Stomach (tissue), 9 donors: ENCODE measurements around the gene PRR5. TPM values are rescaled to one million over a fixed set of nuclear protein-coding genes. Genes with fewer than 3 reads are reported as not detected.

Source experiments
- DNase-seq, 2 donors: peaks; one replicate each; pipeline versions ENCODE4 v3.0.0 to v3.0.0-alpha.2; 2013 to 2019
- H3K27ac ChIP-seq, 5 donors: fragments of 200-600 bp in 4 of 5; sonication (generic) in 4 of 5; one replicate each; pipeline ENCODE4 v1.5.1; 2013 to 2019; ENCODE audit warnings: mild to moderate bottlenecking in 1 of 5, moderate library complexity in 1 of 5
- H3K27me3 ChIP-seq, 3 donors: fragments of 200-600 bp; sonication (generic); one replicate each; pipeline ENCODE4 v1.5.1; 2017 to 2019; ENCODE audit warnings: mixed run types in 1 of 3
- H3K36me3 ChIP-seq, 4 donors: fragments of 200-600 bp; sonication (generic); 1 replicate in 3 of 4; 2 replicates in 1 of 4; pipeline ENCODE4 v1.5.1; 2016 to 2019
- H3K4me1 ChIP-seq, 4 donors: fragments of 200-600 bp; sonication (generic); one replicate each; pipeline ENCODE4 v1.5.1; 2016 to 2019
- H3K4me3 ChIP-seq, 4 donors: fragments of 200-600 bp; sonication (generic) in 3 of 4; one replicate each; pipeline ENCODE4 v1.5.1; 2016 to 2019; ENCODE audit warnings: mild to moderate bottlenecking in 1 of 4
- H3K9me3 ChIP-seq, 4 donors: fragments of 200-600 bp; sonication (generic); one replicate each; pipeline ENCODE4 v1.5.1; 2016 to 2019
- EP300 ChIP-seq: sonication (generic); formaldehyde crosslinking; IDR thresholded peaks from one replicate; pipeline ENCODE4 v1.6.1; 2017; ENCODE audit warnings: antibody characterized with exemption
- POLR2A ChIP-seq, 4 donors: fragments of 450-650 bp; IDR thresholded peaks; one replicate each; pipeline ENCODE4 v1.6.1; 2016; ENCODE audit warnings: antibody characterized with exemption in 4 of 4, control low read depth in 2 of 4, mild to moderate bottlenecking in 1 of 4, moderate library complexity in 1 of 4
- POLR2AphosphoS5 ChIP-seq, 3 donors: sonication (generic); formaldehyde crosslinking; IDR thresholded peaks; one replicate each; pipeline ENCODE4 v1.6.1; 2016; ENCODE audit warnings: antibody characterized with exemption in 3 of 3
- WGBS, 5 donors: extraction: QIAGEN DNeasy Blood & Tissue Kit in 3 of 5; methylation state at CpG; one replicate each; pipeline versions ENCODE4 v1.1.5 to v1.1.7; 2013 to 2018; 5-methylcytosine and 5-hydroxymethylcytosine counted together
- intact Hi-C: fragments of 100-400 bp; cut with DNase I; formaldehyde crosslinking; loops from one replicate; pipeline ENCODE4 v1.15.1; 2023; ENCODE audit warnings: low total_unique reads
- polyA plus RNA-seq, 3 donors: library from polyadenylated mRNA; stranded (reverse); fragments of 200-250 nt; gene quantifications; one replicate each; pipeline ENCODE4 v1.2.3, GENCODE V29; 2013
- total RNA-seq, 5 donors: library from RNA; depleted of rRNA; stranded (reverse); fragments of >200 nt; gene quantifications; one replicate each; pipeline versions ENCODE4 v1.1.0 to v1.2.3, GENCODE V29; 2014 to 2016
- TF ChIP-seq, protein P1 (sequence below), 7 experiments: fragments of 450-650 bp in 4 of 7; fragments of 200-600 bp in 3 of 7; sonication (generic) in 3 of 7; IDR thresholded peaks; one replicate each; pipeline ENCODE4 v1.5.1; 2016 to 2019; ENCODE audit warnings: antibody characterized with exemption in 7 of 7, control low read depth in 2 of 7, mild to moderate bottlenecking in 1 of 7
- donor health status: healthy with polysubstance abuse.
- donor health status: Bipolar disorder and iron deficiency.
- donor health status: healthy.

PRR5 gene
- total and polyA plus RNA-seq, 8 donors: 8.3 to 36.5 (median 17.9) TPM; not detected in 1

DNA sequence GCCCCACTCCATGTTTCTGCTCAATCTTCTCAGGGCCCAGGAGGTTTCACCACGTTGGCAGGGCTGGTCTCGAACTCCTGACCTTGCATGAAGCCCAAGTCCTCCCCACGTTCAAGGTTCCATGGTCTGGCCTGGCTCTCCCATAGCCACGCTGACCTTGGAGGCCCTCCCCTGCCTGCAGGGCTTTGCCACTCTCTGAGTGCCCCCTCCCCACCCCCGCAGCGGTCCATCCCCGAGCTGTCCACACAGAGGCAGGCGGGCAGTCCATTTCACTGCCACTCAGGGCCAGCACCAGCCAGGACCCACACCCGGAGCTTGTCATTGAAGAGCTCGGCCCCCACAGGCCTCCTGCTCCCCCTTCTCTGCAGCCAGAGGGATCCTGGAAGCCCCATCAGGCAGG lies 81.1 kb downstream of the PRR5 start:
- TF ChIP-seq POLR2A (IDR thresholded peaks at IDR 0.05) (no peak), EP300 (no peak), POLR2AphosphoS5 (IDR thresholded peaks at IDR 0.05) (no peak)
- TF ChIP-seq, protein P1, sequence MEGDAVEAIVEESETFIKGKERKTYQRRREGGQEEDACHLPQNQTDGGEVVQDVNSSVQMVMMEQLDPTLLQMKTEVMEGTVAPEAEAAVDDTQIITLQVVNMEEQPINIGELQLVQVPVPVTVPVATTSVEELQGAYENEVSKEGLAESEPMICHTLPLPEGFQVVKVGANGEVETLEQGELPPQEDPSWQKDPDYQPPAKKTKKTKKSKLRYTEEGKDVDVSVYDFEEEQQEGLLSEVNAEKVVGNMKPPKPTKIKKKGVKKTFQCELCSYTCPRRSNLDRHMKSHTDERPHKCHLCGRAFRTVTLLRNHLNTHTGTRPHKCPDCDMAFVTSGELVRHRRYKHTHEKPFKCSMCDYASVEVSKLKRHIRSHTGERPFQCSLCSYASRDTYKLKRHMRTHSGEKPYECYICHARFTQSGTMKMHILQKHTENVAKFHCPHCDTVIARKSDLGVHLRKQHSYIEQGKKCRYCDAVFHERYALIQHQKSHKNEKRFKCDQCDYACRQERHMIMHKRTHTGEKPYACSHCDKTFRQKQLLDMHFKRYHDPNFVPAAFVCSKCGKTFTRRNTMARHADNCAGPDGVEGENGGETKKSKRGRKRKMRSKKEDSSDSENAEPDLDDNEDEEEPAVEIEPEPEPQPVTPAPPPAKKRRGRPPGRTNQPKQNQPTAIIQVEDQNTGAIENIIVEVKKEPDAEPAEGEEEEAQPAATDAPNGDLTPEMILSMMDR (IDR thresholded peaks at IDR 0.05): no peak
- peaks cover 0 to 8% (median 0%) of the 10 kb centered on the region in 4 donors for H3K36me3 ChIP-seq
- H3K4me3 ChIP-seq: no peak overlapping the region
- intact Hi-C loops: no loop called here
- H3K4me1 ChIP-seq: peaks cover 0 to 7% (median 0%) of the 10 kb centered on the region in 4 donors
- H3K27ac ChIP-seq: no peak overlapping the region
- WGBS, 5 donors: 65 to 66% (median 66%) methylated on average over 8 to 10 of the region's 10 CpGs
- H3K9me3 ChIP-seq: no peaks in the 10 kb centered on the region
- DNase-seq: no peak
- peaks cover 0 to 8% (median 0%) of the 10 kb centered on the region in 3 donors for H3K27me3 ChIP-seq

DNA sequence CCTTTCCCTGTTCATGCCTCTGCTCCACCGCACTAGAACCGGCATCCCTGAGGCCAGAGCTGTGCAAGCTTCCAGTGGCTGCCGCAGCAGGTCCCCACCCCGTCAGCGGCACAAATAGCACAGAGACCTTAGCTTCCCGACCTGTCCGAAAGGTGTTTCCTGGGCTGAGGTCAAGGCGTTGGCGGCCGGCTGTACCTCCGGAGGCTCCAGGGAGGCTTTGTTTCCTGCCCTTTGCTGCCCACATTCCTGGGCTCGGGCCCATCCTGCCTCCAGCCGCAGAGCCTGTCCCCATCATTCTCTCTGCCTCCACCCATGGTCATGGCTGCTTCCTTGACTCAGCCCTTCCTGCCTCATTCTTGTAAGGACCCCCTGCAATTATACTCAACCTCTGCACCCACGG lies 81.6 kb downstream of the PRR5 start:
- Histone ChIP-seq H3K4me1 (peaks cover 0 to 7% (median 0%) of the 10 kb centered on the region in 4 donors), H3K36me3 (peaks cover 0 to 8% (median 0%) of the 10 kb centered on the region in 4 donors), H3K4me3 (no peak overlapping the region), H3K27ac (no peak overlapping the region), H3K27me3 (peaks cover 0 to 8% (median 0%) of the 10 kb centered on the region in 3 donors), H3K9me3 (no peaks in the 10 kb centered on the region)
- no peak for TF ChIP-seq EP300
- TF ChIP-seq POLR2A (IDR thresholded peaks at IDR 0.05): no peak
- no peak for TF ChIP-seq POLR2AphosphoS5 (IDR thresholded peaks at IDR 0.05)
- TF ChIP-seq, protein P1 (IDR thresholded peaks at IDR 0.05): no peak
- WGBS, 5 donors: 41 to 52% (median 48%) methylated on average over 12 to 14 of the region's 14 CpGs
- no peak for DNase-seq
- intact Hi-C loops: no loop called here

DNA sequence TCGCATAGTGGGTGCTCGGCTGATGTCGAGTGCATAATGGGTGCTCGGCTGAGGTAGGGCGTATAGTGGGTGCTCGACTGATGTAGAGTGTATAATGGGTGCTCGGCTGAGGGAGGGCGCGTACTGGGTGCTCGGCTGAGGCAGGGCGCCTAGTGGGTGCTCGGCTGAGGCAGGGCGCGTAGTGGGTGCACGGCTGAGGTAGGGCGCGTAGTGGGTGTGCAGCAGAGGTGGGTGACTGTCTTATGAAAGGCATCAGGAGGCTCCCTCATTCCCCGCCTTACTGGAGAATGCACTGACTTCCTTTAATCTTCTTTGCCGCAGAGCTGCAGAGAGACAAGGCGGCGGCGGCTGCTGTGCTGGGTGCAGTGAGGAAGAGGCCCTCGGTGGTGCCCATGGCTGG lies 84.1 kb downstream of the PRR5 start:
- peaks cover 0 to 7% (median 0%) of the 10 kb centered on the region in 4 donors for H3K4me1 ChIP-seq
- TF ChIP-seq, protein P1 (IDR thresholded peaks at IDR 0.05): no peak
- TF ChIP-seq POLR2AphosphoS5 (IDR thresholded peaks at IDR 0.05): no peak
- TF ChIP-seq POLR2A (IDR thresholded peaks at IDR 0.05): no peak
- TF ChIP-seq EP300: no peak
- H3K36me3 ChIP-seq: peaks cover 0 to 8% (median 0%) of the 10 kb centered on the region in 4 donors
- H3K27ac ChIP-seq: no peak overlapping the region
- no peak for DNase-seq
- WGBS, 5 donors: 88 to 92% (median 91%) methylated on average over 21 to 23 of the region's 23 CpGs
- no peaks in the 10 kb centered on the region for H3K9me3 ChIP-seq
- no peak overlapping the region for H3K4me3 ChIP-seq
- intact Hi-C loops: no loop called here
- H3K27me3 ChIP-seq: peaks cover 0 to 8% (median 0%) of the 10 kb centered on the region in 3 donors

GRCh38 chr22:44786610-44787009 lies 84.6 kb downstream of the PRR5 start:
- no peak for DNase-seq
- Histone ChIP-seq H3K27me3 (peaks cover 0 to 8% (median 0%) of the 10 kb centered on the region in 3 donors), H3K27ac (no peak overlapping the region), H3K4me1 (peaks cover 0 to 7% (median 0%) of the 10 kb centered on the region in 4 donors), H3K9me3 (no peaks in the 10 kb centered on the region), H3K4me3 (no peak overlapping the region), H3K36me3 (peaks cover 0 to 8% (median 0%) of the 10 kb centered on the region in 4 donors)
- WGBS, 5 donors: 78 to 87% (median 85%) methylated on average over 7 of the region's 7 CpGs
- TF ChIP-seq EP300: no peak
- TF ChIP-seq, protein P1 (IDR thresholded peaks at IDR 0.05): no peak
- no peak for TF ChIP-seq POLR2A (IDR thresholded peaks at IDR 0.05)
- intact Hi-C loops: no loop called here

Other genes starting within 250 kb of the PRR5 start
- 10 to 100 TPM in 4 of 5 donors, 1 to 10 TPM in 1; 5.8 to 25.4 (median 16.9) TPM for gene RTL6, start 204.0 kb upstream of the PRR5 start, total RNA-seq
- 1 to 10 TPM; 4.0 to 9.2 (median 8.4) TPM for gene RTL6, start 204.0 kb upstream of the PRR5 start, polyA plus RNA-seq
- 10 to 100 TPM in 3 of 5 donors, 1 to 10 TPM in 2; 7.8 to 63.6 (median 10.3) TPM for gene ARHGAP8, start 50.4 kb downstream of the PRR5 start, total RNA-seq
- gene ARHGAP8, start 50.4 kb downstream of the PRR5 start, polyA plus RNA-seq: 10 to 100 TPM; 10.2 to 18.7 (median 12.3) TPM